CD14-positive monocyte (primary cell): ENCODE results near the gene MBD3L4. TPM values are rescaled to one million over a fixed set of nuclear protein-coding genes. Genes with fewer than 3 reads are reported as not detected.

Experiments used
- DNase-seq, 3 donors: peaks; one replicate each; pipeline ENCODE4 v3.0.0-alpha.2; 2011 to 2022
- H2AFZ ChIP-seq: 2 replicates; pipeline ENCODE4 v1.6.0; 2012; ENCODE audit warnings: mild to moderate bottlenecking, low read depth, low read length, inconsistent platforms; ENCODE audit not compliant: insufficient read depth, poor library complexity, severe bottlenecking
- H3K27ac ChIP-seq, 2 donors: 1 replicate in 1 of 2; 2 replicates in 1 of 2; pipeline ENCODE4 v1.5.1; 2012 to 2013; ENCODE audit warnings: low read length in 2 of 2, control low read depth in 1 of 2, inconsistent platforms in 1 of 2, low read depth in 1 of 2, mild to moderate bottlenecking in 1 of 2
- H3K27me3 ChIP-seq, 2 donors: one replicate each; pipeline versions ENCODE4 v1.6.0 to v1.6.1; 2011 to 2013; ENCODE audit warnings: low read length in 2 of 2; ENCODE audit not compliant: control insufficient read depth in 2 of 2, insufficient read depth in 2 of 2
- H3K36me3 ChIP-seq, 2 donors: replicated peaks in 1 of 2; 1 replicate in 1 of 2; 2 replicates in 1 of 2; pipeline versions ENCODE4 v1.5.1 to v1.6.1; 2012 to 2013; ENCODE audit warnings: low read length in 2 of 2, control low read depth in 1 of 2, inconsistent platforms in 1 of 2, mild to moderate bottlenecking in 1 of 2; ENCODE audit not compliant: insufficient read depth in 2 of 2, control insufficient read depth in 1 of 2
- H3K4me1 ChIP-seq, 2 donors: 1 replicate in 1 of 2; 2 replicates in 1 of 2; pipeline versions ENCODE4 v1.5.1 to v1.6.1; 2012 to 2013; ENCODE audit warnings: low read length in 2 of 2, control low read depth in 1 of 2, inconsistent platforms in 1 of 2, mild to moderate bottlenecking in 1 of 2, moderate library complexity in 1 of 2; ENCODE audit not compliant: insufficient read depth in 2 of 2, control insufficient read depth in 1 of 2
- H3K4me2 ChIP-seq: replicated peaks from 2 replicates; pipeline ENCODE3; 2012; ENCODE audit warnings: low read length, moderate library complexity, mild to moderate bottlenecking; ENCODE audit not compliant: poor library complexity, severe bottlenecking; ENCODE audit errors: extremely low read depth
- H3K4me3 ChIP-seq, 3 experiments: fragments of 200-600 bp in 1 of 3; sonication (generic) in 1 of 3; replicated peaks in 1 of 3; 1 replicate in 2 of 3; 2 replicates in 1 of 3; pipeline ENCODE4 v1.5.1; 2011 to 2013; ENCODE audit warnings: low read length in 3 of 3, mild to moderate bottlenecking in 3 of 3, control low read depth in 2 of 3, low read depth in 2 of 3, inconsistent platforms in 1 of 3, moderate library complexity in 1 of 3
- H3K79me2 ChIP-seq: 2 replicates; pipeline ENCODE4 v1.6.0; 2012; ENCODE audit warnings: mild to moderate bottlenecking, control low read depth, inconsistent platforms, low read length, moderate library complexity; ENCODE audit not compliant: insufficient read depth
- H3K9ac ChIP-seq: 2 replicates; pipeline ENCODE4 v1.6.0; 2017; ENCODE audit warnings: low read length, mild to moderate bottlenecking; ENCODE audit not compliant: insufficient read depth, poor library complexity, severe bottlenecking
- H3K9me3 ChIP-seq, 2 donors: replicated peaks in 1 of 2; 1 replicate in 1 of 2; 2 replicates in 1 of 2; pipeline versions ENCODE4 v1.5.1 to v1.6.1; 2012 to 2013; ENCODE audit warnings: low read length in 2 of 2, control low read depth in 1 of 2; ENCODE audit not compliant: control insufficient read depth in 1 of 2, insufficient read depth in 1 of 2
- H4K20me1 ChIP-seq: 2 replicates; pipeline ENCODE4 v1.6.0; 2012; ENCODE audit warnings: mild to moderate bottlenecking, low read length, control low read depth, moderate library complexity; ENCODE audit not compliant: insufficient read depth
- H3K27ac Mint-ChIP-seq, 7 donors: one replicate each; pipeline ENCODE4 v1.8.0; 2020; ENCODE audit warnings: mild to moderate bottlenecking in 7 of 7, mixed read lengths in 7 of 7, moderate library complexity in 6 of 7, inconsistent platforms in 2 of 7
- H3K27me3 Mint-ChIP-seq, 3 donors: one replicate each; pipeline ENCODE4 v1.8.0; 2021 to 2022; ENCODE audit warnings: low read depth in 3 of 3, mild to moderate bottlenecking in 3 of 3, mixed read lengths in 3 of 3, moderate library complexity in 3 of 3, inconsistent platforms in 1 of 3
- H3K36me3 Mint-ChIP-seq, 2 donors: one replicate each; pipeline ENCODE4 v1.8.0; 2020; ENCODE audit warnings: mixed read lengths in 2 of 2, inconsistent platforms in 1 of 2, mild to moderate bottlenecking in 1 of 2
- H3K4me1 Mint-ChIP-seq: one replicate; pipeline ENCODE4 v1.8.0; 2020; ENCODE audit warnings: mild to moderate bottlenecking, mixed read lengths
- H3K4me3 Mint-ChIP-seq, 2 donors: one replicate each; pipeline ENCODE4 v1.8.0; 2020; ENCODE audit warnings: mild to moderate bottlenecking in 2 of 2, mixed read lengths in 2 of 2, moderate library complexity in 1 of 2
- H3K9me3 Mint-ChIP-seq, 7 donors: one replicate each; pipeline ENCODE4 v1.8.0; 2020 to 2022; ENCODE audit warnings: mixed read lengths in 7 of 7, mild to moderate bottlenecking in 6 of 7, moderate library complexity in 6 of 7, inconsistent platforms in 2 of 7
- WGBS: methylation state at CpG from one replicate; pipeline ENCODE4 v1.1.5; 2013; ENCODE audit warnings: missing lambda C conversion rate; ENCODE audit not compliant: insufficient coverage; 5-methylcytosine and 5-hydroxymethylcytosine counted together
- intact Hi-C, 2 donors: fragments of 100-400 bp; cut with micrococcal nuclease; formaldehyde crosslinking; loops; one replicate each; pipeline versions ENCODE4 v1.15.0 to v1.15.1; 2023
- polyA plus RNA-seq, 3 donors: library from polyadenylated mRNA; depleted of rRNA in 1 of 3; unstranded in 2 of 3; stranded (reverse) in 1 of 3; fragments of 300-500 nt in 2 of 3; fragments of >200 nt in 1 of 3; fragmentation: Illumina TruSeq in 2 of 3; gene quantifications; 1 replicate in 2 of 3; 2 replicates in 1 of 3; pipeline ENCODE4 v1.2.3, GENCODE V29; 2012 to 2021
- TF ChIP-seq, protein P1 (sequence below): fragments of 200-600 bp; IDR thresholded peaks from one replicate; pipeline ENCODE4 v1.8.0; 2022; ENCODE audit warnings: antibody characterized with exemption, mild to moderate bottlenecking

MBD3L4 gene
- polyA plus RNA-seq, 3 donors = not detected

- H2AFZ ChIP-seq = peak within 1 kb of the TSS; percentile 95
- peaks cover 27 to 37% of the 10 kb centered on the region in 2 donors for H3K36me3 ChIP-seq
- no peaks in the 10 kb centered on the region for H3K27me3 ChIP-seq
- peaks cover 27% of the 10 kb centered on the region for H3K79me2 ChIP-seq
- Mint-ChIP-seq H3K4me1 (peaks cover 11% of the 10 kb centered on the region), H3K27me3 (peaks cover 0 to 2% (median 2%) of the 10 kb centered on the region in 3 donors), H3K9me3 (peaks cover 2 to 17% (median 15%) of the 10 kb centered on the region in 7 donors), H3K27ac (peak within 1 kb of the TSS; percentile 91 to 96 (median 94)), H3K36me3 (peaks cover 23 to 38% of the 10 kb centered on the region in 2 donors), H3K4me3 (peak within 1 kb of the TSS; percentile 93 to 97)
- peaks cover 7 to 16% of the 10 kb centered on the region in 2 donors for H3K4me1 ChIP-seq
- H3K27ac ChIP-seq = peak within 1 kb of the TSS; percentile 90 to 95
- peaks cover 5 to 9% of the 10 kb centered on the region in 2 donors for H3K9me3 ChIP-seq
- peak within 1 kb of the TSS; percentile 93 for H3K9ac ChIP-seq
- DNase-seq = peak; percentile 97 to 99 (median 97)
- TF ChIP-seq, protein P1, sequence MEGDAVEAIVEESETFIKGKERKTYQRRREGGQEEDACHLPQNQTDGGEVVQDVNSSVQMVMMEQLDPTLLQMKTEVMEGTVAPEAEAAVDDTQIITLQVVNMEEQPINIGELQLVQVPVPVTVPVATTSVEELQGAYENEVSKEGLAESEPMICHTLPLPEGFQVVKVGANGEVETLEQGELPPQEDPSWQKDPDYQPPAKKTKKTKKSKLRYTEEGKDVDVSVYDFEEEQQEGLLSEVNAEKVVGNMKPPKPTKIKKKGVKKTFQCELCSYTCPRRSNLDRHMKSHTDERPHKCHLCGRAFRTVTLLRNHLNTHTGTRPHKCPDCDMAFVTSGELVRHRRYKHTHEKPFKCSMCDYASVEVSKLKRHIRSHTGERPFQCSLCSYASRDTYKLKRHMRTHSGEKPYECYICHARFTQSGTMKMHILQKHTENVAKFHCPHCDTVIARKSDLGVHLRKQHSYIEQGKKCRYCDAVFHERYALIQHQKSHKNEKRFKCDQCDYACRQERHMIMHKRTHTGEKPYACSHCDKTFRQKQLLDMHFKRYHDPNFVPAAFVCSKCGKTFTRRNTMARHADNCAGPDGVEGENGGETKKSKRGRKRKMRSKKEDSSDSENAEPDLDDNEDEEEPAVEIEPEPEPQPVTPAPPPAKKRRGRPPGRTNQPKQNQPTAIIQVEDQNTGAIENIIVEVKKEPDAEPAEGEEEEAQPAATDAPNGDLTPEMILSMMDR = no peak
- no peaks in the 10 kb centered on the region for H4K20me1 ChIP-seq
- peak within 1 kb of the TSS; percentile 55 to 100 (median 99) for H3K4me3 ChIP-seq
- H3K4me2 ChIP-seq = peak within 1 kb of the TSS; percentile 93
- WGBS = 0% methylated on average over 54 of the region's 56 CpGs
- intact Hi-C loops = no loop called here
Measured at GRCh38 chr19:7069042-7069903, 29.3 kb upstream of the MBD3L4 start, which contains the start of gene ZNF557. TSS of gene ZNF557 (plus strand) at chr19:7069703. CDS start at chr19:7075075, 5,372 bp downstream.

DNA sequence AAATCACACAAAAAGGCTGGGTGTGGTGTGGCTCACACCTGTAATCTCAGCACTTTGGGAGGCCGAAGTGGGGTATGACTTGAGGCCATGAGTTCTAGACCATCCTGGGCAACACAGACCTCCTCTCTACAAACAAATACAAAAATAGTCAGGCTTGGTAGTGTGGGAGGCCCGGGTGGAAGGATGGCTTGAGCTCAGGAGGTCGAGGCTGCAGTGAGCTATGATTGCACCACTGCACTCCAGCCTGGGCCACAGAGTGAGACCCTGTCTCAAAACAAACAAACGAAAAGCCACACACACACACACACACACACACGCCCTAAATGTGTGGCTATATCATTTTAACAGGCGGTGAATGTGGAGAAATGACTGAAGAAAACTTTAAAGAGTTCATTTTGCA is 28.6 kb upstream of the MBD3L4 start:
- Histone ChIP-seq H2AFZ (peak overlapping the region; percentile 38), H3K9me3 (peaks cover 3 to 5% of the 10 kb centered on the region in 2 donors), H4K20me1 (no peaks in the 10 kb centered on the region), H3K36me3 (peaks cover 22 to 30% of the 10 kb centered on the region in 2 donors), H3K27me3 (no peaks in the 10 kb centered on the region), H3K79me2 (peaks cover 27% of the 10 kb centered on the region), H3K9ac (no peak overlapping the region), H3K27ac (no peak overlapping the region), H3K4me2 (peak overlapping the region; percentile 93), H3K4me3 (peak overlapping the region in 1 of 3 experiments; percentile 99), H3K4me1 (peaks cover 7 to 16% of the 10 kb centered on the region in 2 donors)
- peak overlapping the region in 1 of 2 donors; percentile 97 for H3K4me3 Mint-ChIP-seq
- peaks cover 0 to 12% (median 9%) of the 10 kb centered on the region in 7 donors for H3K9me3 Mint-ChIP-seq
- intact Hi-C loops = no loop called here
- WGBS = no CpG with 5 or more reads among the region's 6 CpGs
- no peak for DNase-seq
- peak overlapping the region in 5 of 7 donors; percentile 67 to 96 (median 94) for H3K27ac Mint-ChIP-seq
- peaks cover 17 to 31% of the 10 kb centered on the region in 2 donors for H3K36me3 Mint-ChIP-seq
- peaks cover 3 to 4% (median 3%) of the 10 kb centered on the region in 3 donors for H3K27me3 Mint-ChIP-seq
- TF ChIP-seq, protein P1 = no peak
- peaks cover 11% of the 10 kb centered on the region for H3K4me1 Mint-ChIP-seq
